Esophagus squamous epithelium (tissue), 4 donors: ENCODE measurements around the gene APLP2.

Experiments used
- CTCF ChIP-seq, 6 experiments: fragments of 450-650 bp in 4 of 6; fragments of 200-600 bp in 2 of 6; sonication (generic) in 2 of 6; IDR thresholded peaks; one replicate each; pipeline ENCODE4 v1.5.1; 2016 to 2019; ENCODE audit warnings: antibody characterized with exemption in 6 of 6, mild to moderate bottlenecking in 4 of 6, moderate library complexity in 4 of 6
- POLR2A ChIP-seq, 4 donors: fragments of 450-650 bp; IDR thresholded peaks; one replicate each; pipeline ENCODE4 v1.6.1; 2017; ENCODE audit warnings: antibody characterized with exemption in 4 of 4, mild to moderate bottlenecking in 4 of 4, moderate library complexity in 3 of 4

- TF ChIP-seq POLR2A (IDR thresholded peaks at IDR 0.05) = peak in 2 of 4 donors; percentile 50 to 52
- peak in 4 of 6 experiments; percentile 6 to 58 (median 36) for TF ChIP-seq CTCF (IDR thresholded peaks at IDR 0.05)
Observed at GRCh38 chr11:130068986-130069658, 572 bp upstream of the APLP2 start.
